Keratinocyte (primary cell): ENCODE measurements around the gene EGFLAM. TPM values are rescaled to one million over a fixed set of nuclear protein-coding genes. Genes with fewer than 3 reads are reported as not detected.
A peak's percentile ranks its signal among the peaks of the same experiment; 100 is the strongest.

Experiments
- DNase-seq: peaks from one replicate; pipeline ENCODE4 v3.0.0-alpha.2; 2011; ENCODE audit warnings: low read depth, missing footprints, low spot score
- FAIRE-seq: peaks from 2 replicates; lab custom pipeline; 2011; peaks lifted over from hg19 to GRCh38; lab: Jason Lieb, UNC
- H2AFZ ChIP-seq: 2 replicates; pipeline ENCODE4 v1.6.0; 2012; ENCODE audit warnings: low read length, control low read depth, inconsistent platforms; ENCODE audit not compliant: control insufficient read depth
- H3K27ac ChIP-seq: 2 replicates; pipeline ENCODE4 v1.5.1; 2011; ENCODE audit warnings: low read length; ENCODE audit not compliant: control insufficient read depth, insufficient read depth
- H3K27me3 ChIP-seq: 3 replicates; pipeline ENCODE4 v1.6.0; 2011; ENCODE audit warnings: low read length; ENCODE audit not compliant: control insufficient read depth, insufficient read depth; ENCODE audit errors: extremely low read depth
- H3K36me3 ChIP-seq, 2 experiments: 2 replicates in 1 of 2; 3 replicates in 1 of 2; pipeline ENCODE4 v1.5.1; 2011; ENCODE audit warnings: low read length in 2 of 2, mild to moderate bottlenecking in 1 of 2; ENCODE audit not compliant: control insufficient read depth in 2 of 2, insufficient read depth in 2 of 2; ENCODE audit errors: extremely low read depth in 1 of 2
- H3K4me1 ChIP-seq: 3 replicates; pipeline ENCODE4 v1.5.1; 2011; ENCODE audit warnings: low read length; ENCODE audit not compliant: control insufficient read depth, insufficient read depth; ENCODE audit errors: extremely low read depth
- H3K4me2 ChIP-seq: 3 replicates; pipeline ENCODE4 v1.6.0; 2011; ENCODE audit warnings: low read depth, low read length; ENCODE audit not compliant: control insufficient read depth, insufficient read depth; ENCODE audit errors: extremely low read depth
- H3K4me3 ChIP-seq, 3 experiments: fragments of 200-600 bp in 1 of 3; sonication (generic) in 1 of 3; 2 replicates in 2 of 3; 3 replicates in 1 of 3; pipeline ENCODE4 v1.5.1; 2011 to 2016; ENCODE audit warnings: low read length in 3 of 3, mild to moderate bottlenecking in 3 of 3, control low read depth in 2 of 3, inconsistent platforms in 1 of 3, low read depth in 1 of 3, mixed read lengths in 1 of 3, mixed run types in 1 of 3, moderate library complexity in 1 of 3; ENCODE audit not compliant: control insufficient read depth in 2 of 3, insufficient read depth in 2 of 3; ENCODE audit errors: extremely low read depth in 1 of 3
- H3K79me2 ChIP-seq: 2 replicates; pipeline ENCODE4 v1.6.0; 2012; ENCODE audit warnings: low read length; ENCODE audit not compliant: control insufficient read depth, insufficient read depth
- H3K9ac ChIP-seq: 3 replicates; pipeline ENCODE4 v1.6.0; 2011; ENCODE audit warnings: low read length; ENCODE audit not compliant: control insufficient read depth, insufficient read depth; ENCODE audit errors: extremely low read depth
- H3K9me1 ChIP-seq: 3 replicates; pipeline ENCODE4 v1.6.0; 2011; ENCODE audit warnings: low read length; ENCODE audit not compliant: control insufficient read depth, insufficient read depth; ENCODE audit errors: extremely low read depth
- H3K9me3 ChIP-seq: 2 replicates; pipeline ENCODE4 v1.5.1; 2012; ENCODE audit warnings: low read depth, low read length; ENCODE audit not compliant: control insufficient read depth
- H4K20me1 ChIP-seq: 3 replicates; pipeline ENCODE4 v1.6.0; 2011; ENCODE audit warnings: low read length; ENCODE audit not compliant: control insufficient read depth, insufficient read depth; ENCODE audit errors: extremely low read depth
- CTCF ChIP-seq, 3 experiments: IDR thresholded peaks in 1 of 3; conservative IDR thresholded peaks in 1 of 3; optimal IDR thresholded peaks in 1 of 3; 2 replicates in 2 of 3; 3 replicates in 1 of 3; pipeline versions ENCODE3 to v1.5.1; 2011; ENCODE audit warnings: low read length in 3 of 3, mild to moderate bottlenecking in 3 of 3, moderate library complexity in 2 of 3, control low read depth in 1 of 3, inconsistent platforms in 1 of 3; ENCODE audit not compliant: insufficient read depth in 2 of 3; ENCODE audit errors: extremely low read depth in 1 of 3
- EZH2 ChIP-seq: IDR thresholded peaks from one replicate; pipeline ENCODE4 v1.6.1; 2012; ENCODE audit warnings: inconsistent platforms, mild to moderate bottlenecking, low read length, moderate library complexity
- dilution Hi-C: fragments of 300-500 bp; cut with MboI; formaldehyde crosslinking; loops from one replicate; pipeline ENCODE4 v1.7.0; 2020; ENCODE audit warnings: low sequenced_read_pairs; ENCODE audit not compliant: extremely low pct_ligation_motif_present
- polyA plus RNA-seq, 5 experiments: library from polyadenylated mRNA; depleted of rRNA in 3 of 5; stranded (reverse) in 3 of 5; stranded (forward) in 1 of 5; unstranded in 1 of 5; fragments of >200 nt; gene quantifications; 1 replicate in 1 of 5; 2 replicates in 3 of 5; 3 replicates in 1 of 5; pipeline versions ENCODE4 v1.2.1 to v1.2.3, GENCODE V29; 2011 to 2012; ENCODE audit warnings: missing spikeins in 2 of 5, low read depth in 1 of 5, low replicate concordance in 1 of 5

EGFLAM gene
- polyA plus RNA-seq, 1 donor (not counting 4 experiments of a cell fraction or from before 2014, with no cell fraction given): not detected

GRCh38 chr5:38500573-38501260, 242.4 kb downstream of the EGFLAM start:
- Histone ChIP-seq H3K4me3 (no peak overlapping the region), H3K36me3 (no peaks in the 10 kb centered on the region), H3K79me2 (no peaks in the 10 kb centered on the region), H3K4me2 (no peak overlapping the region), H3K27ac (no peak overlapping the region), H3K9me1 (no peaks in the 10 kb centered on the region), H4K20me1 (no peaks in the 10 kb centered on the region), H3K9me3 (no peaks in the 10 kb centered on the region), H3K27me3 (no peaks in the 10 kb centered on the region), H2AFZ (peak overlapping the region; percentile 54), H3K9ac (no peak overlapping the region), H3K4me1 (peaks cover 2% of the 10 kb centered on the region)
- no peak for TF ChIP-seq EZH2
- TF ChIP-seq CTCF (optimal IDR thresholded peaks at IDR 0.05 in 1 of 3, IDR thresholded peaks at IDR 0.05 in 1 of 3, conservative IDR thresholded peaks at IDR 0.05 in 1 of 3; ENCODE audit: extremely low read depth in 1 of 3, insufficient read depth in 2 of 3, low read length in 3 of 3): no peak
- FAIRE-seq (peak; percentile 63), DNase-seq (no peak)
- dilution Hi-C loops: no loop called here

GRCh38 chr5:38506302-38506701, 247.9 kb downstream of the EGFLAM start:
- H3K36me3 ChIP-seq: no peaks in the 10 kb centered on the region
- no peak overlapping the region for H2AFZ ChIP-seq
- no peak overlapping the region for H3K27ac ChIP-seq
- no peaks in the 10 kb centered on the region for H3K9me3 ChIP-seq
- H3K9ac ChIP-seq: no peak overlapping the region
- dilution Hi-C loops: no loop called here
- H3K4me2 ChIP-seq: no peak overlapping the region
- no peaks in the 10 kb centered on the region for H3K9me1 ChIP-seq
- no peaks in the 10 kb centered on the region for H3K27me3 ChIP-seq
- H3K4me3 ChIP-seq: no peak overlapping the region
- H4K20me1 ChIP-seq: no peaks in the 10 kb centered on the region
- peaks cover 4% of the 10 kb centered on the region for H3K4me1 ChIP-seq
- no peaks in the 10 kb centered on the region for H3K79me2 ChIP-seq
- FAIRE-seq: no peak
- DNase-seq: no peak
- no peak for TF ChIP-seq CTCF (optimal IDR thresholded peaks at IDR 0.05 in 1 of 3, IDR thresholded peaks at IDR 0.05 in 1 of 3, conservative IDR thresholded peaks at IDR 0.05 in 1 of 3; ENCODE audit: extremely low read depth in 1 of 3, insufficient read depth in 2 of 3, low read length in 3 of 3)
- no peak for TF ChIP-seq EZH2
